GM19324 (cell line): ENCODE results near the gene NCOA3.
"Not testable (repeated sequence)": the region's sequence is repeated elsewhere in the genome, so short reads cannot be mapped to it uniquely, and the experiment has no call there.

Experiments used
- ATAC-seq: cut with Tn5 transposase; IDR thresholded peaks from one replicate; pipeline ENCODE4 v1.9.1; 2021; ENCODE audit warnings: mild to moderate bottlenecking, moderate library complexity; ENCODE audit not compliant: unreplicated experiment, low FRiP score

NCOA3 gene

DNA sequence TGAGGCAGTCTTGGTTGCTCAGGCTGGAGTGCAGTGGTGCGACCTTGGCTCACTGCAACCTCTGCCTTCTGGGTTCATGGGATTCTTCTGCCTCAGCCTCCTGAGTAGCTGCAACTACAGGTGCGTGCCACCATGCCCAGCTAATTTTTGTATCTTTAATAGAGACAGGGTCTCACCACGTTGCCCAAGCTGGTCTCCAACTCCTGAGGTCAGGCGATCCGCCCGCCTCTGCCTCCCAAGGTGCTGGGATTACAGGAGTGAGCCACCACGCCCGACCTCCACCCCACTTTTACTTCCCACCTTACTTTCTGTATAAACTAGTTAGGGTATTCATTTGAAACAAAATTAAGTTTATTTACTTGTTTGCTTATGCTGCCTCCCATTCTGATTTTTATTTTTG, 86.5 kb downstream of the NCOA3 start:
- ATAC-seq, result no peak

- no peak for ATAC-seq
These were observed 89.5 kb downstream of the NCOA3 start for GRCh38 chr20:47591231-47591630.

DNA sequence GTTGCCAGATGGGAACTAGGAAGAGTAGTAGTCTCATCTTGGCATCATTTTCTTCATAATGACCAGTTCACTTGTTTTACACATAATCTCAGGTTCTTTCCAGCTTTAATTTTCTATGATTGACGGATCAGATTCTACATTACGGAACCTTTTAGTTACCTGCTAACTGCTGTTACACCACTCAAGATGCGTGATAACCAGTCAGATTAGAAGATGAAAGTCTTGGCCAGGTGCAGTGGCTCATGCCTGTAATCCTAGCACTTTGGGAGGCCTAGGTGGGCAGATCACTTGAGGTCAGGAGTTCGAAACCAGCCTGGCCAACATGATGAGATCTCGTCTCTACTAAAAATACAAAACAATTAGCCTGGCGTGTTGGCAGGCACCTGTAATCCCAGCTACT, 92.5 kb downstream of the NCOA3 start:
- ATAC-seq, result no peak

GRCh38 chr20:47595138-47595537, 93.5 kb downstream of the NCOA3 start:
- ATAC-seq, result not testable (repeated sequence)

DNA sequence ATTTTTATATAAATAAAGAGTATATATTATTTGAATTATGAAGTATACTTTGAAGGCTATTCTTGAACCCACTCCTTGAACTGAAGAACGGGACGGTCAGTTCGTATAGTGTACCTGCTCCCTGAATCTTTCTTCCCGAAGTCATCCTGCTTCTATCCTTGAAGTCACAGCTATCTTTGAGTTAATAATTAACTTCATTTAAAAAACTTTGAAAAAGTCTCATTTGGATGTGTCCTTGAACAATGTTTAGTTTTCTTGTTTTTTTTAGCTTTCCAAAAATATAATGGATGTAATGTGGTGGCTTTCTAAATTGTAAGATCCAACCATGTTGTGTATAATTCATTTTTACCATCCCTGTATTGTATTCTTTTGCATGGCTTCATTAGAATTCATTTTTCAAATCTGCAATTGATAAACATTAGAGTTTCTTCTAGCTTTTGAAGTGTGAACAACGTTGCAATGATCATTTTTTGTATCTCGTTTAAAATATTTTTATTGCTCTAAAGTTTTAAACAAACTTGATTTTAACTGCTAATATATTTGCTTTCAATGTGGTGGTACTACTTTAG, 94.4 kb downstream of the NCOA3 start:
- no peak for ATAC-seq

DNA sequence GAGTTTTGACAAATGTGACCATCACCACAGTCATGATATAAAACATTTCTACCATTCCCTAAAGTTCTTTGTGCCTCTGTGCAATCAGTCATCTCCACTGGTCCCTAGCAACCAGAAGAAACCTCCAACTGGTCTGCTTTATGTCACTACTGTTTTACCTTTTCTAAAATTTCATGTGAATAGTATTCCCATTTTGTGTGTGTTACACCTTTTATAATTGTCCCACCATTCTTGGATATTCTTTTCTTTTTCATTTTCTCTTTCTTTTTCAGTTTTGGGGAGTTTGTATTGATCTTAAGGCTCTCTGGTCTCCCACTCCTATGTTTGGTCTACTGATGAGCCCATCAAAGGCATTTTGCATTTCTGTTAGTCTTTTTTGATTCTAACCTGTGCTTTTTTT, 95.4 kb downstream of the NCOA3 start:
- ATAC-seq, result no peak

DNA sequence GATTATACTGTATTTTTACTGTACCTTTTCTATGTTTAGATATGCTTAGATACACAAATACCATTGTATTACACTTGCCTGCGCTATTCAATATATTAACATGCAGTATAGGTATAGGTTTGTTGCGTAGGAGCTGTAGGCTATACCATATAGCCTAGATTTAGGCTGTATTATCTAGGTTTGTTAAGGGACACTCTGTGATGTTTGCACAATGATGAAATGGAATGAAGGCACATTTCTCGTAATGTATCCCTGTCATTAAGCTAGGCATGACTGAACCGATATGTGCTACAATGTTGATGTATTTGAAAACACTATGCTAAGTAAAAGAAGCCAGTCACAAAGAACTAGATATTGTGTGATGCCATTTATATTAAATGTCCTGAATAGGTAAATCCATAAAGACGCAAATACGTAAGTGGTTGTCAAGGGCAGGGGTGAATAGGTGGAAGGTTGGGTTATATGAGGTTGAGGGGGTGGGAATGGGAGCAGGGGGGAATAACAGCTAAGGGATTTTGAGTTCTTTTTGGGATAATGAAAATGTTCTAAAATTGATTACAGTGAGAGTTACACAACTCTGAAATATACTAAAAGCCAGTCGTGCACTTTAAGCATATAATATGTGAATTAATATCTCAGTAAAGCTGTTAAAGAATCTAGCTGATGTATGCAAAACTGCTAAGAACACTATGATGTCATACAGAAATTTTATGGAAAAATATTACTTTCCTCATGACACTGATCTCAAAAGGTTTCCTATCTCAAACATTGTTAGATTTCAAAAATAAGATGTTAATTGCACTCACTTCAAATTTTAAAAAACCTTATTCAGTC, 97.4 kb downstream of the NCOA3 start:
- ATAC-seq, result no peak

GRCh38 chr20:47600967-47601547, 99.4 kb downstream of the NCOA3 start:
- no peak for ATAC-seq

- no peak for ATAC-seq
These were observed 101.6 kb downstream of the NCOA3 start for GRCh38 chr20:47603260-47603659.

DNA sequence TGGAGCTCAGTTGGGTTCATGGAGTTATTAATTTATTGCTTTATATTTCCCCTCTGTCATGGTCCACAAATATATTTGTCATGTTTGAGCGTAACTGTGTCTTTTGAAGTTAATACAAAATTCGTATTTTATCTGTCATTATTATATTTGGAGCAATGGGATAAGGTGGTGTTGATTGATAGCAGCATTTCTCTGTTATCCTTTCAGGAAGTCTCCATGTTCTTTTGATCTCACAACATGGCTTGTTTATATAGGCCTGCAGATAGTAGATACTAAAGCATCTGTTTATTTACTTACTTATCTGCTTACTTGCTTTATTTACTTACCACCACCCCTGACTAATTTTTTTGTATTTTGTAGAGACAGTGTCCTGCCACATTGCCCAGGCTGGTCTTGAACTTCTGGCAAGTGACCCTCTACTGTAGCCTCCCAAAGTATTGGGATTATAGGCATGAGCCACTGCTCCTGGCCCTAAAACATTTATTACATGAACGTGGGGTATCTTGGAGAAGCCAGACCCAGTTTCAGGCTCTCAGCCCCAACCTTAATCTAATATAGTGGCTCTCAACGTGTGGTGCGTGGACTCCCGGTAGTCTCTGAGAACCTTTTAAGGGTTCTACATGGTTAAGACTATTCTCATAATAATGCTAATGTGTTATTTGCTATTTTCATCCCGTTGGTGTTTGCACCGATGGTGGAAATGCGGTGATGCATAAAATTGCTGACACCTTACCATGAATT, 104.2 kb downstream of the NCOA3 start:
- ATAC-seq, result no peak

GRCh38 chr20:47606414-47606982, 104.8 kb downstream of the NCOA3 start:
- no peak for ATAC-seq

- ATAC-seq, result no peak
These were observed 105.4 kb downstream of the NCOA3 start for GRCh38 chr20:47606983-47607613.

- no peak for ATAC-seq
These were observed 107.3 kb downstream of the NCOA3 start for GRCh38 chr20:47609001-47609400.

DNA sequence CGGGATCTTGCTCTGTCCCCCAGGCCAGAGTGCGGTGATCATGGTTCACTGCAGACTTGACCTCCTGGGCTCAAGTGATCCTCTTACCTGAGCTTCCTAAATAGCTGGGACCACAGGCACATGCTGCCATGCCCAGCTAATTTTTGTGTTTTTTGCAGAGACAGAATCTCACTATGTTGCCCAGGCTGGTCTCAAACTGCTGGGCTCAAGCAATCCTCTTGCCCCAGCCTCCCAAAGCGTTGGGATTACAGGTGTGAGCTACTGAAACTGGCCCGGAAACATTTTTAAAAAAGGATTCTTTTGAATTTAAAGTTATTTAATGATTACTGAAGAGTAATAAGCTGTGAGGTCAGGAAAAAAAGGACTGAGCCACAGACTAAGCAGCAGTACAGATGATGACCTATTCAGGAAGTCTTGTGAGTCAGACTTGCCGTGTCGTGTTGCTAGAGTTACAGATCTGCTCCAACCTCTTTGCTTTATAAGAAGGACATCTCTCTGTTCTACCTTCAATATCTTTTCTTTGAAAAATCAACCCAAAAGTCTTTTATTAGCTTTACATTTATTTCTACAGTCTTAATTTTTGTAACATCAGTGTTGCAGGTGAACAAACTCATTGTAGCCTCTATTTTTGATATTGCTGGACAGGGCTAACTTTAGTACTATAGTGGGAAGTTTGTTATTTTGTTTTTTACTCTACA, 108.7 kb downstream of the NCOA3 start:
- no peak for ATAC-seq

DNA sequence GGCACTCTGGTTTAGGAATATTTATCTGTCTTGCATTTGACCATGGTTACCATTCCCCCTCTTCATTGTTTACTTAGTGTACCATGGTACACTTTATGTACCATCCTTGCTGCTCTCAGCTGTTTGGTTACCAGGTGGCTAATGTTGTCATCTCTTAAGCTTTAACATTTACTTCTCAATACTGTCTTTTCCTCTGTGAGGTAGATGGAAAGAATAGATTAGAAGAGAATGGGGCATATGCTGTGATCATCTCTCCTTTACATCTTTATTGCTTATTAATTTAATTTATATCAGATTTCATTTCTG, 109.2 kb downstream of the NCOA3 start:
- ATAC-seq, result no peak

GRCh38 chr20:47611785-47612184, 110.1 kb downstream of the NCOA3 start:
- ATAC-seq, result no peak

GRCh38 chr20:47612670-47613069, 111.0 kb downstream of the NCOA3 start:
- no peak for ATAC-seq

- no peak for ATAC-seq
These were observed 113.1 kb downstream of the NCOA3 start for GRCh38 chr20:47614703-47615309.

DNA sequence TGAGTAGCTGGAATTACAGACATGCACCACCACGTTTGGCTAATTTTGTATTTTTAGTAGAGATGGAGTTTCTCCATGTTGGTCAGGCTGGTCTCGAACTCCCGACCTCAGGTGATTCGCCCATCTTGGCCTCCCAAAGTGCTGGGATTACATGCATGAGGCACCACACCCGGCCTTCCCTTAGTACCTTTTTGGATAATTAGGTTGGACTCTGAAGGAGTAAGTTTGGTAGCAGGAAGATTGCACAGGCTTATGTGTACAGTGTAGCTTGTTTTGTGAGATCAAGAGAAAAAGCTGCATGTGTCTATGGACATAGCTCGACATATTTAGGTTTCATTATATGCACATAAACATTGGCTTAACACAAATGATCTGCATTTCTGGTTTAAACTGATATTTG, 116.8 kb downstream of the NCOA3 start:
- no peak for ATAC-seq
